NCI-H748 (cell line): ENCODE results near the gene CFAP100.

ENCODE experiments used
- DNase-seq: peaks from one replicate; lab custom pipeline; 2025; ENCODE audit not compliant: unreplicated experiment; lab: John Stamatoyannopoulos, UW

CFAP100 gene

DNA sequence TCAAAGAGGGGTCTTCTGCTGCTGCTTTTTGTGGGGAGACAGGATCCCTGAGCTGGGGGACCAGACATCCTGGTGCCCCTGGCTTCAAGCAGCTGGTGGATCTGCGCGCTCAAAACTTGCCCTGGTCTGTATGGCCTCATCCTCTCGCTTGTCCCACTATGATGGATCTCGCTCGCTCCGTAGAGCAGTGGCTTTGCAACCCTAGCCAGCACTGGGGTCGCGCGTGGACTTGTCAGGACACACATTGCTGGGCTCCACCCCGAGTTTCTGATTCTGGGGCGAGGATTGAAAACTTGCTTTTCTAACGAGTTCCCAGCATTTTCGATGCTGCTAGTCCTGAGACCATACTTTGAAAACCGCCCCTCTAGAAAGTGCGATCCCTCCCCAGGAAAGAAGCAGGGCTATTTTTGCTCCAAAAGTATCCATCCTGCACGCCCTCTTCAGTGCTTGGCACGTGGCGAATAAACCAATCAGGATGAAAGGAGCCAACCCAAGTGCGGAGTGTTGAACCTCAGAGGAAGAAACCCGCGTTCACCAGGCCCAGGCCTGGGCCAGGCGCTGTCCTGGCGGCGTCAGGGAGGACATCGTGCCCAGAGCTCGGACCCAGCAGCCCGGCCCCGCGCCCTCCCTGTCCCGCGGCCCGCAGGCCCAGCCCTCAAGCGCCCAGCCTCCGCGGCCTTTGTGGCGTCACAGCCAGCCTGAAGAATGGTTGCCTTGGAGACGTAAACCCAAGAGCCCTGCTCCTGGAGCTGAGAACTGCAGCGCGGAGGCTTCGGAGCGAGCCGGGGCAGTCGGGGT, at the start of gene CFAP100:
CFAP100 (plus strand) TSS at position 731 of the 798 bp plus-strand sequence. CDS start 1,092 bp downstream, outside the sequence.
- DNase-seq: no peak

DNA sequence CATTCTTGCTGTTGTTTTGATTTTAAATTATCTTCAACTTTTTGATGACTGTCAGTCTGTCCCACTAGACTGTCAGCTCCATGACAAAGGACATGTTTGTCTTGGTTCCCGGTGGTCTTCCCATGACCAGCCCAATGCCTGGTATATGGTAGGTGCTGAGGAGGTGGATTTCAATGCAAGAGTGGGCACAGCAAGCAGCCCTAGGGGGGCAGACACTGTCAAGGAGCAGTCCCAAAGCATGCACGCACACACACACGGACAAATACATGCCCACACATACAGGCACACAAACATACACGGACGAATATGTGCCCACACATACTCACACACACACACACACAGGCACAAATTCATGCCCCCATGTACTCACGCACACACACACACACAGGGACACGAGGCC, 49.5 kb upstream of the CFAP100 start:
- no peak for DNase-seq

DNA sequence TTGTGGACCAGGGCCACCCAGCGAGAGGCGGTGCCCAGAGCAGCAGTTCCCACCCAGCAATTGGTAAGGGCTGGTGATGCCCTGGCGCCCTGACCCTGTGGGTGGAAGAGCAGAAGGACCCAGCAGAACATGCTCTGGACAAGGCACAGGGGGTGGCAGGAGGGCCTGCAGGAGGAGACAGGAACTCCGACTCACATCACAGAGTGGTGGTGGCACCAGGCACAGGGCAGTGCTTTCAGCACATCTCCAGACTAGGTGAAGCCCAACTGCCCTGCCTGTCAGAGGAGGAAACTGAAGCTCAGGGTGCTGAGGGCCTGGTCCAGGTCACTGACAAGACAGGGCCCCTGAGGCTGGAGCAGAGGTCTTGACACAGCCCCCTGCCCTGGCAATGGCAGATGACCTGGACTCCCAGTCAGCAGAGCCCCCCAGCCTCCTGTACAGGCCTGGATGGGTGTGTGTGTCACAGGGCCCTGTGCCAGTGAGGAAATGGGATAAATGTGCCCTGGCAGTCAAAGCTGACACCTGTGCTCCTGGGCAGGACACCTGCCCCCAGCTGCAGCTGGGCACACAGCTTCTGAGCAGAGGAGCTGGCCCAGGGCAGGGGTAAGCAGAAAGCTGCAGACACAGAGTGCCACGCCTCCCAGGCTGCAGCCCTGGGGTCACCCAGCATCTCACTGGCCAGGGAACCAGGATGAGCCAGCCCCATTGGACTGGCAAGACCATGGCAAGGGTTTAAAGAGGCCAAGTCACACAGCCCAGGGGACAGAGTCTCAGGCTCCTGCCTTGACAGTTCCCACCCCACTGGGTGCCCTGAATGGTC, 48.9 kb upstream of the CFAP100 start:
- no peak for DNase-seq

DNA sequence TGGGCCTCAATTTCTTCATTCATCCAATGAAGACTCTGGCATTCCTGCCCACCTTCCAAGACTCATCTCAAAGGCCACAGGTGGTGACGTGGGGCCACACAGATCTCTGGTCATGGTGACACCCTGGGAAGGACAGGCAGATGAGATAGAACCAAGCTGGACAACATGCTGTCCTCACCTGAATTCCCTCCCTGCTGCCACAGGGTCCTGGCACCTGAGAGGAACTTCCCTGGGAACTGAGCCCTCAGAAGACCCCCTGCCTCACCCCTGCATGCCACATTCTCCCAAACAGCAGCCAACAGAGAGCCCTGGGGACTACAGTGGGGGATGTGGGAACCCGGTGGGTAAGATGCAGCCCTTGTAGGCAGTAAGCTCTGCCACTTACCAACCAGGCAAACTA, 48.2 kb upstream of the CFAP100 start:
- no peak for DNase-seq

DNA sequence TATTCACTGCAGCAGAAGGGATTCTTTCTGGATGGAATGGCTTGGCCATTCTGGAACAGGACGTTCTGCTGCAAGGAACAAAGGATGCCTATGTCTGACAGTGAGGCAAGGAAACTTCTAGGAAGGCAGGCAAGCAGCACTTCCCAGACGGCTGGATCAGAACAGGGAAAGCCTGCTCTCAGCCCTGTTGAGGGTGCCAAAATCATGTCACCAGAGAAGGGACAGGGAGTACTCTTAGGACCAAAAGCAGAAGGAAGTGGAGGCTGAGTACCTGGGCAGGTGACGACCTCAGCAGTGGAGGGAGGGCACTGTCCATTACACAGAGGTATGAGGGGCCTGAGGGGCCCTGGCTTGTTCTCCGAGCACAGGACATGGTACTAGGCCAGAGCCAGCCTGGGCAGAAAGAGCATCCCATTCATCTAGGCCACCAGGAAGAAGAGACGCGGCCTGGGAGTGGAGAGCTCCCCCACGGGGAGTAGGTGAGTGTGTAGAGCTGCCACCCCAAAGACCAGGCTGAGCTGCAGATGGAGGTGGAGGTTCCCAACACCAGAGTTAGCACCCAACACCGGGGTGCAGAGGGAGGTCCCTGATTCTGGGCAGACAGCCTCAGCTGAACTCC, 47.1 kb upstream of the CFAP100 start:
- DNase-seq: no peak

DNA sequence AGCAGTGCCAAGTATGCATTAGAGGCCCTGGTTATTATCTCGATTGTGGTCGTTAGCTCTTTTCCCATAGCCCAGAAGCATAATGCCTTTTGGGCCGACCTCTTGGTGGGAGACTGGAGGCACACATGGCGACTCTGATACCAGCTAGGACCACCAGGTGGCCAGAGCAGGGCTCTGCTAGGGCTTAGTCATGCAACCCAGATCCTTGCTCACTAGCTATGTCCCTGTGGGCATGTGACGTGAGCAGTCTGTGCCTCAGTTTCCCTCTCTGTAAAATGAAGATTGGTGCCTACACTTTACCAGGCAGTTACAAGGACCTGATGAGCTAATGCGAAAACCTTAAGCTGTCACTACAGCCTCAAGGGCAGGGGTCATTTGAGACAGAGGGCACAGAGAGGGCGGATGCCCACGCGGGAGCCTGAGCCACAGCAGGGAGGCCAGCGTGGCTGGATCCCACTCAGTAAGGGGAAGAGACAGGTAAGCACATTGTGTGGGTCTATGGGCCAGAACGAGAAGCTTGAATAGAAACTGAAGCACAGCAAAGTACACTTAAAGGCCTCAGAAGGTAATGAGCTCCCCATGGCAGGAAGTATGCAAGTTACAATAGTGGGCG, 46.3 kb upstream of the CFAP100 start:
- DNase-seq: no peak

DNA sequence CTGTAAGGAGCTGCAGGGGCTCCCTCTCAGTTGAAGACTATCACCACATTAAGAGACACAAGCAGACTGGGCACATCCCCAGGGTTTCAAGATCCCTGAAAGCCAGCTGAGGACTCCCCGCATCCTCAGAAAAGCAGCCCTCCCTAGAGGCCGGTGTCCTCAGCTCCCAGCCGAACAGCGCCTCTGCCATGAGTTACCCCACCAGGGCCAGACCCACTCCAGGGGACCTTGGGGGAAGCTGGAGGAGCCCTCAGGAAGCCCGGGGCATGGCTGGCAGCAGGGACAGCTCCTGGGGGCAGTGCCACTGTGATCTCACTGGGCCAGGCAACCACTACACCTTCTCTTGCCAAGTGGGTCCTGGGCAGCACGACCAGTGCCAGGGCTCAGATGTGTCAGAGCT, 45.6 kb upstream of the CFAP100 start:
- no peak for DNase-seq

DNA sequence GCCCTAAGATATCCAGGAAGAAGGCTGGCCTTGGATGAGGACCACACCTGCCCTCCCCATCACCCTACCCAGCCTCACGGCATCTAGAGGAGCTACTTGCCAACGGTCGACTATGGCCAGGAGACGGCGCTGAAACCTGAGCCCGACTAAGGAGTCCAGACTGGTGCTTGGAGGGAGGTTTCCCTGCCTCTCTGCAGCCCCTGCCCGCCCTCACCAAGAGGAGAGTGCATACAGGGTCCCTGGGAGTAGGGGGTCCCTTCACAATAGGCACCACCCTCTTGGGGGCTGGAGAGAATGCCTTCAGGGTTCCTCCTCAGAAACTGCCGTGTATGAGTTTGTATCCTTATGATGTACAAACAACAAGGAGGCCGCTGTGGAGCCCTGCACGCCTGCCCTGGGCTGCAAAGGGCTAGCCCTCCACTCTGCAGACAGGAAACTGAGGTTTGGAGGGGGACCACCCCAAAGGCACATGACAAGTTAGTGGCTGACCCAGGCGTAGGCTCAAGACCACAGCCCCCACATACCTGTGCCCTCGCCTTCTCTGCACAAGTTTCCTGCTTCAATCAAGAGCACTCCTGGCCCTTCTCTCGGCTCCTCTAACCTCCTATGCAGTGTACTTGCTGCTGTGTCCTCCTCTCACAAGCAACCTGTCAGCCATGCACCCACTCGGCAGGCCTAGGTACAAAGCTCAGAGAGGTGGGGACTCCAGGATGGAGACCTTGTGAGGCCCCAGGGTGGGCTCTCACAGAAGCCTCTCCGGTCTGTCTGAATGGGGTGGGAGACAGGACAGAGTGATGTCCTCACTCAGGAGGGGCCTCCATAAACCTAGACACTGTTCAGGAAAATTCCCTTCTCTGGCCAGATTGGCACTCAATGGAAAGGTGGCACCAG, 44.9 kb upstream of the CFAP100 start:
- DNase-seq: no peak

DNA sequence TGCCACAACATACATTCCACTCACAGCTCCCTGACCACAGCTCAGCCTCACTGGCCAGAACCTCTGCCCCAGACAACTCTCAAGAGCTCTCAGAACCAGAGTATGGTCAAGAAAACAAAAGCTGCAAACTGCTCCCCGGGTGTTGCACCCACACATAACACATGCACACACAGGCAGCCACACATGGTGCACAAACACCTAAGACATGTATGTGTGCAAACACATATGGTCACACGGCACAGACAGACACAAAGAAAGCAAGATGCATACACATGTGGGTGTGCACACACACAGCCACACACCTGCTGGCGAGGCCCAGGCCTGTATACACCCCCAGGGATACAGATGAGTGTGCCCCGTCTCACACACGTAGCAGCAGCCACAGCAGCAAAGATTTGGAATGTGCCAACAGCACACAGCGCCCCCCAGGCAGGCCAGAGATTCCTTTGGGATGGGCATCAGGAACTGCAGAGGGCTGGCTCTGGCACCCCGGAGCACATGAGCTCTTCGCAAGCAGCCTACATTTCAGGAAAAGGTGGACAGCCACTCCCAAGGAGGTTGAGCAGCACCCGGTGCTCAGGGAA, 44.1 kb upstream of the CFAP100 start:
- DNase-seq: no peak

DNA sequence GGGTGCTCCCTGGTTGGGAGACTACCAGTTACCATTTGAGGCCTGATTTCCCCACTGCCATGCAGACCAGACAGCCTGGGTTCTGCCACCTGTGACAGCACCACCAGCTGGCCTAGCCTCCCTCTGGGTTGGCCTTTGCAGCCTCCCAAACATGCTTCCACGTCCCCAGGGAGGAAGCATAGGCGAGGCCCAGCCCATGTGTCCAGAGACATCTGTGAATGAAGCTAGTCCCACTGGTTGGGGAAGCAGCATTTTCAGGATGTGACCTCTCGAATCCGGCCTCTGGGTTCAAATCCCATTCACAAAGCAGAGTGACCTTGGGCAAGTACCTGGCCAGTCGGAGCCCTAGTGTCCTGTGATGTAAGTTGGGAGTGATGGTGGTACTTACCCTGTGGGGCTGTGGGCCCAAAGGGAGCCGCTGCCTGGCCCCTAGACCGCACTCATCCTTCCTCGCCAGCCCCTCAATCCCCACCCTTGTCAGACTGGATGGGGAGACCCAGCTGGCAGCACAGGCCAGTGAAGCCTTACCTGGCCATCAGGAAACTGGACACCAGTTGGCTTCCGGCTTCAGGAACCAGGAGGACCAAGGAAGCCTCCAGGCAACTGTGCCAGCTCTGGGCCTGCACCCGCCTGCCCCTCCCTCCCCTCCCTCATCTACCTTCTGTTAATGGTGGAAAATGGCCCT, 43.5 kb upstream of the CFAP100 start:
- DNase-seq: no peak

DNA sequence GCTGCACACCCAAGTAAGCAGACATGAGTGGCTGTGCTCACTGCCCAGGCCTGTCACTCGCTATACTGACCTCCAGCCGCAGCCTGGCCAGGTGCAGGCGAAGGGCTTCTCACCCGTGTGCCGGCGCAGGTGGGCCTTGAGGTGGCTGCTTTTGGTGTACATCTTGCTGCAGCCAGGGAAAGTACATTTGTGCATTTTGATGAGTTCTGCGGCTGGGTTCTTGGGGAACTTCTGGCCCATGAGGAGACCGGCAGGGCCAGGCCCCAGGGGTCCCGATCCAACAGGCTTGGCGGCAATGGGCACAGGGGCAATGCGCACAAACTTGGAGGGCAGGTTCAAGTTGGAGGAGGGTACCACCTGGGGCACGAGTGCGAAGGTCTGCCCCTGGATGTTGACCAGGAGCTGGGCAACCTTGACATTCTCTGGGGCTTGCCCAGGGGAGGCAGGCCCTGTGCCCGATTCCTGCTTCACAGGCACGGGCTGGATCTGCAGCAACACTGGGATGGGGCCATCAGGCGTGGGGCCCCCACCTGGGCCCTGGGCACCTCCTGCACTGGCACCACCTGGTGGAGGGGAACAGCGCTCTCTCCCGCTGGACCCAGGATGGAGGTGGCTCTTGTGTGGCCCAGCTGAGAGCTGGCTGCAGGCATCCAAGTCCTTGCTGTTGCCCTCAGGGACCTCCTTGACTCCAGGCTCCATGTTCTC, 42.8 kb upstream of the CFAP100 start:
- DNase-seq: no peak

DNA sequence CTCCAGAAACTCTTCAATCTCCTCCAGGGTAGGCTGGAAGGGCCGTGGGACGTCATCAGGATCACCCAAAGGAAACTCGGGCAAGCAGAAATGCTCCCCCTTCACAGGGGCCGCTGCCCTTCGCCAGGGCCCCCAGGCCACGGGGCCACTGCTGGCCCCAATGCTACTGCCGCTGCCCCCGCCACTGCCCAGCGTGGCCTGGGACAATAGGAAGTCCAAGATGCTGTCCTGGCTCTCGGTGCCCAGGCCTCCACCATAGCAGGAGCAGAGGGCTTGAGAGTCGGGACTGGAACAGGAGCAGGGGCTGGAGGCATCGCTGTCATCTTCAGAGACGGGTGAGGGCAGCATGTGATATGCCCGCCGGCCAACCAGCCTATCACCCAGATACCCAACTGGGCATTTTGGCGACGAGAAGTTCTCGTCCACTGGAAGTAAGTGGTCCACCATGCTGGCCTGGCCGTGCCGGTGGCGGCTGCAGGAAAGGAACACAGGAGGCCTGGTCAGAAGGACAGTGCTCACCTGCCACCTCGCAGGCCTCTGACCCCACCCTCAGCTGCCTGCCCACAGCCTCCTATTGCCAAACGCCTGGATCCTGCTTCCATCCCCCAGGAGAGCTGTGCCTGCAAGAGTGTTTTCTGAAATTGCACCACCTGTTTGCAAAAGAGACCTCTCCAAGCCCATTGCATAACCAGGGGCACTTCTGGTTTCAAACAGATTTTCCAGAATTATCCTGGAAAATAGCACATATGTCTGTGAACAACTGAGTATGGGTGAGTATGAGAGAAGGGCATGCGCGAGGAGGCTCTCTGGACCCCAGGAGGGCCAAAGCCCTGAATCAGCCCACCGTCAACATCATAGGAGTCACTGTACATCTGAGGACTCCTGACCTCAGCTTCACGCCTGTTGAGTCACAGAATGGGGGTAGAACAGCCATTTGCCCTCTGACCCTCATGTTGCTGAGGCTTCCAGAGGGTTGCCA, 41.9 kb upstream of the CFAP100 start:
- DNase-seq: no peak

DNA sequence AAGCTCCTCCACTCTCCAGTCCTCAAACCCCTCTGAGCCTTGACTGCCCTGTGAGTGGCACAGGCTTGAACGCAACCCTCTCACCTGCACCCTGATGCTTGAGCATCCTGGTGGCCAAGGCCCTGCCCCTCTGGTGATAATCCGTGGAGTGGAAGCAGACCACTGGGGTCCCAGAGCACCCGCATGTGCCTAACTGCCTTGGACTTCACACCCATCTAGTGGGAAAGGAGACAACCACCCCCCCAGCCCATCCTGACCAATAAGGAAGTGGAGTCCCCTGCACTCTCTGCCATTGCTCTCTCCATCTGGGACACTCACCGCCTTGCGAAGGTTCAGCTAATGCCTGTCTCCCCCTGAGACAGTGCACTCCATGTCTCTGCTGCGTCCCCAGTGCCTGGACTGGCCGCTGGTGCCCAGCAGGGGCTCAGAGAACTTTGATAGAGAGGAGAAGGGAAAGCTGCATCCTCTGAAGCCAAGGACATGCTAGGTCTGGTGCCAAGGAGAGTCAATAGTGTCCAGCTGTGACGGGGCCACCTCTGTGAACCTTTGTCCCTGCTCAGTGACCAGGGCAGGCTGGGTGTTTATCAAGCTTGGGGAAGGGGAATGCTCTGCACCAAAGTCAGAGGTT, 40.9 kb upstream of the CFAP100 start:
- no peak for DNase-seq

DNA sequence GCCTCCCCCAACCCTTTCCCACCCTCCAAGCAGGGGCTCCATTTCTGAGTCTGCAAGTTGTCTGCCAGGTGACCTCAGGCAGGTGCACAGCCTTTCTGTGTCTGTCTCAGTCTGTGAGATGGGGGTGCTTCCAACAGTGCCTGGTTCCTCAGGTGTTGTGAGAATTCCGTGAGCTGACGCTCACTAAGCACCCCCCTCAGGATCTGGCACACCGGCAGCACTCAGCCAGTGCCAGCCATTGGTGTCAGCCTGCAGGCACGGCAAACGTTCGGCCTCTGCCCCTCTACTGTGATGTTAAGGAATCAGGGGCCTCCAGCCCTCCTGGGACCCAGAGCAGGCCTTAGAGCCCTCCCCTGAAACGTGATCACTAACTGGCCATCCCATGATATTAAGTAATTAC, 39.9 kb upstream of the CFAP100 start:
- DNase-seq: no peak

DNA sequence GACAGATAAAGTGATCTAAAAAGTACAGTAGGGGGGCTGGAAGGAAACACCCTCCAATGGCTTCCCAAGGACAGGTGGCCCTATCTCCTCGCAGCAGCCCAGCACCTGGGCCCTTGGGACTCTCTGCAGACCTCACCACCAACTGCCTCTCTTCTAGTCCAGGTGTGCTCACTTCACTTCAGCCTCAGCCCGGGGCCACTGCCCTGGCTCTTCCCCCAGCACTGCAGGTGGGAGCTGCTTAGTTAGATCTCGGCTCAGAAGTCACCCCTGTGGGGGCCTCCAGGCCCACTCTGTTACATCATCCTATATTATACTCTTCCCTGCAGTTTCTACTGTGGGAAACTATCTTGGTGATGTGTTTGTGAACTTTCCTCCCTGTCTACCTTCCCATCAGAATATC, 39.5 kb upstream of the CFAP100 start:
- no peak for DNase-seq

DNA sequence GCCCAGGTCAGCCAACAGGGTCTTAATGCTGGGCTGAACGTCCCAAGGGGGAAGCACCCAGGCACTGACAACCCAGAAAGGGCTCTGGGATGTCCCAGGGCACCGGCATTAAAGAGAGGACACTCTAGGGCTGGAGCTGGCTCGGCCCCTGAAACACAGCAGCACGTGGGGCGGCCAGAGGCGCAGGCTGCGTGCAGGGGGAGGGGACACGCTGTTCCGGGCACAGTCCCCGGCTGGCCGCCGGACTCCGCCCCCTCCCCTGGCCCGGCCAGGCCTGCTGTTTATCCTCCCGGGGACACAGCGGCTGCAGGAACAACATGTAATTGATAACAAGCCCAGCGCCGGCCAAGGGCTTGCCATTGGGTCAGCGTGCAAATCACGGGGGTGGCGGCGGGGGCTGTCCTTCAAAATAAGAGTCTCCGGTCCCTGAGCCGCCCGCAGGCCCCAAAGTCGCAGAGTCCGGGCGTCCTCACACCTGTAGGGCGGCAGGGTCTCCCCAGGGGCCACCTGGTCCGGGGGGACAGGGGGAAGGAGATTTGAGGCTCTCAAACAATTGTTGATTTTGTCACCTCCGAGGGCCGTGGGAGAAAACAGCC, 38.8 kb upstream of the CFAP100 start:
- DNase-seq: peak; percentile 77
